ENCODE data around the gene GAK.

- TF ChIP-seq CTCF (IDR thresholded peaks at IDR 0.05) (no peak), POLR2A (IDR thresholded peaks at IDR 0.05) (no peak)
These were observed 86.8 kb downstream of the GAK start for GRCh38 chr4:845233-845835.

All from right lobe of liver (tissue), 4 donors.